WERI-Rb-1 (cell line): ENCODE results near the gene CCDC24.

Experiments
- DNase-seq: peaks from one replicate; pipeline ENCODE4 v3.0.0-alpha.2; 2020
- H3K27ac ChIP-seq: fragments of 250-450 bp; sonication (Bioruptor Pico); 2 replicates; pipeline ENCODE4 v1.5.1; 2020; ENCODE audit warnings: mild to moderate bottlenecking, moderate library complexity
- H3K27me3 ChIP-seq: fragments of 250-450 bp; sonication (Bioruptor Pico); 2 replicates; pipeline ENCODE4 v1.5.1; 2021; ENCODE audit warnings: mild to moderate bottlenecking, low read depth, moderate library complexity; ENCODE audit not compliant: insufficient read depth, severe bottlenecking
- H3K36me3 ChIP-seq: fragments of 250-450 bp; sonication (Bioruptor Pico); 2 replicates; pipeline ENCODE4 v1.5.1; 2020; ENCODE audit warnings: mild to moderate bottlenecking, moderate library complexity
- H3K4me3 ChIP-seq: 2 replicates; pipeline ENCODE4 v1.5.1; 2011; ENCODE audit warnings: low read depth, mild to moderate bottlenecking, control low read depth, low read length
- H3K9me3 ChIP-seq: fragments of 250-450 bp; sonication (Bioruptor Pico); 2 replicates; pipeline ENCODE4 v1.5.1; 2021; ENCODE audit warnings: mild to moderate bottlenecking, moderate library complexity; ENCODE audit not compliant: severe bottlenecking
- TF ChIP-seq, protein P1 (sequence below): IDR thresholded peaks from 2 replicates; pipeline ENCODE4 v1.5.1; 2011; ENCODE audit warnings: low read depth, mild to moderate bottlenecking, control low read depth, inconsistent platforms, low read length

CCDC24 gene

DNA sequence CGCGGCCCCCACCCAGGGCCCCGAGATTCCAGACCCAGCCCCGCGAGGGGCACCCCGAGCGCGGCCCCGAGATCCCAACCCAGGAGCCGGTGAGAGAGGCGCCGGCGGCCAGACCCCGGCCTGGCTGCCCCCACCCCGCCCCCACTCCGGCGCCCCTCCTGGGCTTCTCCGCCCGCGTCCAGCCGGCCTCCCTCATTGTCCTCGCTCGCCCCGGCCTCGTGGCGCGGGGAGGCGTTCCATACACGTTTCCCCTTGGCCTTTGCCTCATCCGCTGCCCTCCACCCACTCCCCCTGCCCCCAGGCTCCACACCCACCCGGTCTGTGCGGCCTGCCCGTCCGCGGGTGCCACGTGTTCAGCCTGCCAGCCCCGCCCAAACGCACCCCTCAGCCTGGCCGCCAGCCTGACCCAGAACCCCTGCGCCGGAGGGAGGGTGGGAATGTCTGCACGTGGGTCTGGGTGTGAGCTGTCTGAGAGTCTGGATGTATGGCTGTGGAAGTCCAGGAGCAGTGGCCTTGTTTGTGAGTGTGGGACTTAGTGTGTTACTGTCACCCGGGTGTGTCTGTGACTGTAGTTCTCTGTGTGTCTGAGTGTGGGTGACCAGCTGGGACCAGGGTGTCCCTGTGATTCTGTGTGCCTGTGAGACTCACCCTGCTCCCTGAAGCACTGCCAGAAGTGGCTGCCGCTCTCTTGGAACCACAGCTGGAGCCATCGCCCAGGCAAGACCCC is 11.7 kb upstream of the CCDC24 start:
- peaks cover 62% of the 10 kb centered on the region for H3K36me3 ChIP-seq
- H3K27me3 ChIP-seq, result no peaks in the 10 kb centered on the region
- peak overlapping the region; percentile 77 for H3K27ac ChIP-seq
- H3K9me3 ChIP-seq, result no peaks in the 10 kb centered on the region
- TF ChIP-seq, protein P1, sequence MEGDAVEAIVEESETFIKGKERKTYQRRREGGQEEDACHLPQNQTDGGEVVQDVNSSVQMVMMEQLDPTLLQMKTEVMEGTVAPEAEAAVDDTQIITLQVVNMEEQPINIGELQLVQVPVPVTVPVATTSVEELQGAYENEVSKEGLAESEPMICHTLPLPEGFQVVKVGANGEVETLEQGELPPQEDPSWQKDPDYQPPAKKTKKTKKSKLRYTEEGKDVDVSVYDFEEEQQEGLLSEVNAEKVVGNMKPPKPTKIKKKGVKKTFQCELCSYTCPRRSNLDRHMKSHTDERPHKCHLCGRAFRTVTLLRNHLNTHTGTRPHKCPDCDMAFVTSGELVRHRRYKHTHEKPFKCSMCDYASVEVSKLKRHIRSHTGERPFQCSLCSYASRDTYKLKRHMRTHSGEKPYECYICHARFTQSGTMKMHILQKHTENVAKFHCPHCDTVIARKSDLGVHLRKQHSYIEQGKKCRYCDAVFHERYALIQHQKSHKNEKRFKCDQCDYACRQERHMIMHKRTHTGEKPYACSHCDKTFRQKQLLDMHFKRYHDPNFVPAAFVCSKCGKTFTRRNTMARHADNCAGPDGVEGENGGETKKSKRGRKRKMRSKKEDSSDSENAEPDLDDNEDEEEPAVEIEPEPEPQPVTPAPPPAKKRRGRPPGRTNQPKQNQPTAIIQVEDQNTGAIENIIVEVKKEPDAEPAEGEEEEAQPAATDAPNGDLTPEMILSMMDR, result no peak
- DNase-seq, result peak; percentile 59
- peak overlapping the region; percentile 43 for H3K4me3 ChIP-seq

- Histone ChIP-seq H3K9me3 (no peaks in the 10 kb centered on the region), H3K36me3 (peaks cover 64% of the 10 kb centered on the region), H3K27ac (peak overlapping the region; percentile 77), H3K4me3 (peak overlapping the region; percentile 43), H3K27me3 (no peaks in the 10 kb centered on the region)
- no peak for DNase-seq
- TF ChIP-seq, protein P1, result no peak
These were observed 10.9 kb upstream of the CCDC24 start for GRCh38 chr1:43980255-43981134.

DNA sequence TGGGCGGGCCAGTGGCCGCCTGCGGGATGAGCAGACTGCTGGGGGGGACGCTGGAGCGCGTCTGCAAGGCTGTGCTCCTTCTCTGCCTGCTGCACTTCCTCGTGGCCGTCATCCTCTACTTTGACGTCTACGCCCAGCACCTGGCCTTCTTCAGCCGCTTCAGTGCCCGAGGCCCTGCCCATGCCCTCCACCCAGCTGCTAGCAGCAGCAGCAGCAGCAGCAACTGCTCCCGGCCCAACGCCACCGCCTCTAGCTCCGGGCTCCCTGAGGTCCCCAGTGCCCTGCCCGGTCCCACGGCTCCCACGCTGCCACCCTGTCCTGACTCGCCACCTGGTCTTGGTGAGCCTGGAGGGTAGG is 10.3 kb upstream of the CCDC24 start:
- Histone ChIP-seq H3K27ac (no peak overlapping the region), H3K36me3 (peaks cover 67% of the 10 kb centered on the region), H3K27me3 (no peaks in the 10 kb centered on the region), H3K9me3 (no peaks in the 10 kb centered on the region), H3K4me3 (no peak overlapping the region)
- TF ChIP-seq, protein P1, result no peak
- no peak for DNase-seq

DNA sequence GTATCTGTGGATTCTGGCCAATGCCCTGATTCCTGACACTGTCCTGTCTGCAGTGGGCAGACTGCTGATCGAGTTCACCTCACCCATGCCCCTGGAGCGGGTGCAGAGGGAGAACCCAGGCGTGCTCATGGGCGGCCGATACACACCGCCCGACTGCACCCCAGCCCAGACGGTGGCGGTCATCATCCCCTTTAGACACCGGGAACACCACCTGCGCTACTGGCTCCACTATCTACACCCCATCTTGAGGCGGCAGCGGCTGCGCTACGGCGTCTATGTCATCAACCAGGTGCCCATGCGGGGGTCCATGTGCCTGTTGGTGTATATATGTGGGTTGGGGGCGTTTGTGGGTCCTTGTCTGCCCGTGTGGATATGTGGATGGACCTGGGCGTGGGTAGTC is 9.8 kb upstream of the CCDC24 start:
- TF ChIP-seq, protein P1, result no peak
- no peak overlapping the region for H3K4me3 ChIP-seq
- H3K9me3 ChIP-seq, result no peaks in the 10 kb centered on the region
- DNase-seq, result no peak
- no peaks in the 10 kb centered on the region for H3K27me3 ChIP-seq
- H3K27ac ChIP-seq, result no peak overlapping the region
- peaks cover 65% of the 10 kb centered on the region for H3K36me3 ChIP-seq

GRCh38 chr1:43982241-43982640 is 9.2 kb upstream of the CCDC24 start:
- TF ChIP-seq, protein P1, result no peak
- no peak overlapping the region for H3K4me3 ChIP-seq
- H3K27me3 ChIP-seq, result no peaks in the 10 kb centered on the region
- DNase-seq, result no peak
- peaks cover 62% of the 10 kb centered on the region for H3K36me3 ChIP-seq
- no peak overlapping the region for H3K27ac ChIP-seq
- H3K9me3 ChIP-seq, result no peaks in the 10 kb centered on the region
